Measurements from ENCODE around the gene NTPCR. TPM values are rescaled to one million over a fixed set of nuclear protein-coding genes. Genes with fewer than 3 reads are reported as not detected.

NTPCR gene
- total and polyA plus RNA-seq, 10 donors: 18.8 to 42.6 (median 29.8) TPM

DNA sequence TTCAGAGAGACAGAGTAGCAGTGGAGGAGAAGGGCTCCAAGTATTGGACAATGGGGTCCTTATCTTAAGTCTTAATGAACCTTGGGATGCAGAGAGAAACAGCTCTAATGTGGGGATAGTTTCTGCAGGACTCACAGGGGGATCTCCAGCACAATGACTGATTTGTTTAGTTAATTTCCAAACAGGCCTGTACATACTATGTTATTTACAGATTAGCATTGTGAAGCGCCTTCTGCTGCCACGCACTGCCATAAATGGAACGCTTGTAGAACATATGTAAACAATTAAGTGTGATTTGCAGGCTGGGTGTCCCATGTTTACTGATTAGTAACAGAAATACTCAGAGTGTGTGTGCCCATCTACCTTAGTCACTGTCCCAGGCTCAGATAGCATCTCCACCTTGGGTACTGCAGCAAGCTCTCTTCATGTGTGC is 56.1 kb downstream of the NTPCR start:
- Histone ChIP-seq H3K27ac (peak overlapping the region in 4 of 8 donors; percentile 42 to 61 (median 52)), H3K4me3 (no peak overlapping the region), H3K9me3 (no peaks in the 10 kb centered on the region), H3K4me1 (peaks cover 0 to 3% (median 0%) of the 10 kb centered on the region in 6 donors), H3K36me3 (no peaks in the 10 kb centered on the region), H3K27me3 (replicated peaks in 1 of 7) (no peaks in the 10 kb centered on the region)
- TF ChIP-seq CTCF (IDR thresholded peaks at IDR 0.05 in 8 of 11, conservative IDR thresholded peaks at IDR 0.05 in 3 of 11) (no peak), POLR2AphosphoS5 (IDR thresholded peaks at IDR 0.05) (no peak), POLR2A (IDR thresholded peaks at IDR 0.05) (no peak)
- 90 to 100% (median 96%) methylated on average over 3 of the region's 3 CpGs for WGBS, 5 donors
- no peak for DNase-seq
- intact Hi-C loops (cut with DNase I; ENCODE audit: low total_unique reads): no loop called here

DNA sequence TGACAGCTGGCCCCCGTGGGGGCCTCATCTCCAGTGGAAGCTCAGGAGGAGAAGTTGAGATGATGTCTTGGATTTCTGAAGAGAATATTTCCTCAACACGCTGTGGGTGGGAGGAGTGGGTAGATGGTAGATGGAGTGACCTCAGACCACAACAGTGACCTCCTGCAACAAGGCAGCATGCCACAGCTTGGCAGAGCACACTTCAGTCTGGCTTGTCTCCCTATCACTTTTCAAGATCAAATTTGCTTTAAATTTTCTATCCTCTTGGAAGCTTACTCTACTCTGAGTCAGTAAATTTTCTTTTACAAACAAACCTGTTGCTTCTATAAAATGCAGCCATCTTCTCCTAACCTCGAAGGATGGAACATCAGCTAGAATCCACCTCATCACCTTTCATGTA is 59.7 kb downstream of the NTPCR start:
- TF ChIP-seq POLR2A (IDR thresholded peaks at IDR 0.05): no peak
- TF ChIP-seq POLR2AphosphoS5 (IDR thresholded peaks at IDR 0.05): no peak
- intact Hi-C loops (cut with DNase I; ENCODE audit: low total_unique reads): no loop called here

DNA sequence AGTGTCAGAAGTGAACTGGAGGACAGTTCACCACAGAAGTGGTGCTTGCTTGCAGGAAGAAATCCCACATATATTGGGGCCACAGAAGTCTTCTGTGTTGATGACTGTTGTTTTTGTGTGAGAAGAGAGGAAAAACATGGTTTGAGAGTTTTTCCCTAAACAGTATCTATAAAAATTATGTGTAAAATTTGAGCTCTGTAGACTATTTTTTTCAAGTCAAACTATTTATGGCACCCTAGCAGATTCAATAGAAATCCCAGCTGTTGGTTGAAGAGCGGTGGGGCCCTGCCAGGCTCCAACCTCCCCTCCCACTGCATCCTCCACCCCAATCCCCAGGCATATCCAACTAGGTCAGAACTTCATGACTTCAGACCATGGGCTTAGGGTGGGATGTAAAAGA is 61.6 kb downstream of the NTPCR start:
- Histone ChIP-seq H3K27ac (no peak overlapping the region), H3K9me3 (no peaks in the 10 kb centered on the region), H3K4me1 (no peaks in the 10 kb centered on the region), H3K27me3 (replicated peaks in 1 of 7) (no peaks in the 10 kb centered on the region), H3K4me3 (no peak overlapping the region), H3K36me3 (peaks cover 0 to 23% (median 0%) of the 10 kb centered on the region in 6 donors)
- intact Hi-C loops (cut with DNase I; ENCODE audit: low total_unique reads): no loop called here
- TF ChIP-seq POLR2A (IDR thresholded peaks at IDR 0.05) (no peak), CTCF (IDR thresholded peaks at IDR 0.05 in 8 of 11, conservative IDR thresholded peaks at IDR 0.05 in 3 of 11) (no peak), POLR2AphosphoS5 (IDR thresholded peaks at IDR 0.05) (no peak)
- no peak for DNase-seq
- 86 to 94% (median 89%) methylated on average over 1 of the region's 1 CpG for WGBS, 5 donors

More for the DNA sequence above, 59.7 kb downstream of the NTPCR start:
- H3K4me3 ChIP-seq: no peak overlapping the region
- H3K9me3 ChIP-seq: no peaks in the 10 kb centered on the region
- H3K27ac ChIP-seq: no peak overlapping the region
- DNase-seq: no peak
- peaks cover 0 to 23% (median 0%) of the 10 kb centered on the region in 6 donors for H3K36me3 ChIP-seq
- H3K4me1 ChIP-seq: peaks cover 0 to 3% (median 0%) of the 10 kb centered on the region in 6 donors
- 68 to 81% (median 77%) methylated on average over 3 of the region's 3 CpGs for WGBS, 5 donors
- H3K27me3 ChIP-seq (replicated peaks in 1 of 7): no peaks in the 10 kb centered on the region

DNA sequence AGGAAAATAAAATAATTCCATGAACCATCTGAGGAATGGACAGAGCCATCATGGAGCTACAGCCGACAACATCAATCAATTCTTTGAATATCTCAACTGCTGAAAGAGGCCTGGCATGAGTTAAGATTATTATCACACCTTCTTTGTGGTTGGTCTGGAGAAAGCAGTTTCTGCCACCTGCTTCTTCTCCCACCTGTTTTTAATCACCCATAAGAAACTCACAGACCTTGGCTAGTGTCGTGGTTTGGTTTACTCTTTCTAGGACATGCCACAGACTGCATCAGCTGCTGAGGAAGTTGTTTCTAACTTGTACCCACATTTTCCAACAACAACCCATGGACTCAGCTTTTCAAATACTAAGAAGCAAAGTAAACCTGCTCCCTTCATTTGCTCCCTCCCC is 65.6 kb downstream of the NTPCR start:
- WGBS, 5 donors: 51 to 73% (median 67%) methylated on average over 2 of the region's 2 CpGs
- Histone ChIP-seq H3K4me1 (peaks cover 0 to 11% (median 0%) of the 10 kb centered on the region in 6 donors), H3K36me3 (peaks cover 0 to 27% (median 0%) of the 10 kb centered on the region in 6 donors), H3K27ac (no peak overlapping the region), H3K4me3 (no peak overlapping the region), H3K27me3 (replicated peaks in 1 of 7) (no peaks in the 10 kb centered on the region), H3K9me3 (no peaks in the 10 kb centered on the region)
- intact Hi-C loops (cut with DNase I; ENCODE audit: low total_unique reads): no loop called here
- TF ChIP-seq CTCF (IDR thresholded peaks at IDR 0.05 in 8 of 11, conservative IDR thresholded peaks at IDR 0.05 in 3 of 11) (no peak), POLR2A (IDR thresholded peaks at IDR 0.05) (no peak), POLR2AphosphoS5 (IDR thresholded peaks at IDR 0.05) (no peak)
- no peak for DNase-seq

DNA sequence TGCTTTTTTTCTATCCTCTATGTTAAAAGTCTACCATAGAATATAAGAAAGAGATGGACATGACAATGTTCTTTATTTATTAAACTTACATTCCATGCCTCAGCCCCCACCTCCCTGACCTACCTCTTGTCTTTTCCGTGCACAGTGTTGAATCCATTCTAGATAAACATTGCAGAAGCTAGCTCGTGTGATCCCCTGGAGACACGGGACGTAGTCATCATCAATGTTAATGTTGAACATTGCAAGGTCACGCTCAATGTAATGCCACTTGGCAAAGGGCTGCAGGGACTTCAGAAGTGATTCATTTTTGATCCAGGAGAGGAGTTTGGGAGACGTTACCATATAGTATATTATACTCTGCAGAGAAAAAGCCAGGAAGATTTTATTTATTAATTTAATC is 66.4 kb downstream of the NTPCR start:
- no peak for TF ChIP-seq CTCF (IDR thresholded peaks at IDR 0.05 in 8 of 11, conservative IDR thresholded peaks at IDR 0.05 in 3 of 11)
- TF ChIP-seq POLR2AphosphoS5 (IDR thresholded peaks at IDR 0.05): no peak
- TF ChIP-seq POLR2A (IDR thresholded peaks at IDR 0.05): no peak
- H3K4me3 ChIP-seq: no peak overlapping the region
- intact Hi-C loops (cut with DNase I; ENCODE audit: low total_unique reads): no loop called here
- no peaks in the 10 kb centered on the region for H3K9me3 ChIP-seq
- peaks cover 0 to 27% (median 0%) of the 10 kb centered on the region in 6 donors for H3K36me3 ChIP-seq
- WGBS, 5 donors: 85 to 94% (median 88%) methylated on average over 6 of the region's 6 CpGs
- H3K4me1 ChIP-seq: peaks cover 0 to 13% (median 0%) of the 10 kb centered on the region in 6 donors
- no peak for DNase-seq
- no peaks in the 10 kb centered on the region for H3K27me3 ChIP-seq (replicated peaks in 1 of 7)
- H3K27ac ChIP-seq: no peak overlapping the region
